ENCODE measurements around the gene NEURL1. TPM values are rescaled to one million over a fixed set of nuclear protein-coding genes. Genes with fewer than 3 reads are reported as not detected.

NEURL1 gene
- total and polyA plus RNA-seq, 2 donors (not counting 1 experiment from before 2014, with no cell fraction given): 0.30 to 0.57 TPM

GRCh38 chr10:103573205-103573487 lies 79.6 kb downstream of the NEURL1 start:
- H2AFZ ChIP-seq (ENCODE audit: insufficient read depth, low read depth, low read length, poor library complexity, severe bottlenecking): no peak overlapping the region
- Mint-ChIP-seq H3K4me1 (no peaks in the 10 kb centered on the region), H3K27me3 (peaks cover 7% of the 10 kb centered on the region), H3K27ac (no peak overlapping the region), H3K4me3 (no peak overlapping the region), H3K9me3 (ENCODE audit: insufficient read depth) (no peaks in the 10 kb centered on the region)
- H3K9ac ChIP-seq (ENCODE audit: low read length): no peak overlapping the region
- ChIA-PET POLR2A (no interaction called here), CTCF (no interaction called here)
- no peak for DNase-seq
- H4K20me1 ChIP-seq (ENCODE audit: control insufficient read depth, insufficient read depth, low read length, poor library complexity, severe bottlenecking): no peaks in the 10 kb centered on the region
- H3K27me3 ChIP-seq (replicated peaks in 1 of 4; ENCODE audit: control extremely low read depth in 1 of 4, control insufficient read depth in 3 of 4, insufficient read depth in 4 of 4, low read length in 3 of 4): no peaks in the 10 kb centered on the region
- no peaks in the 10 kb centered on the region for H3K79me2 ChIP-seq (ENCODE audit: control insufficient read depth, insufficient read depth, low read length)
- intact Hi-C loops (cut with micrococcal nuclease): no loop called here
- TF ChIP-seq EZH2 (IDR thresholded peaks at IDR 0.05; ENCODE audit: borderline replicate concordance, insufficient read depth, low read depth, low read length, poor library complexity, severe bottlenecking): no peak
- TF ChIP-seq CTCF (IDR thresholded peaks at IDR 0.05): no peak
- no peaks in the 10 kb centered on the region for H3K4me1 ChIP-seq (ENCODE audit: control insufficient read depth in 2 of 2, insufficient read depth in 2 of 2, low read length in 2 of 2)
- no peak overlapping the region for H3K4me3 ChIP-seq (ENCODE audit: control extremely low read depth in 1 of 5, extremely low read depth in 1 of 5, insufficient read depth in 1 of 5, low read depth in 2 of 5, low read length in 4 of 5)
- H3K4me2 ChIP-seq (replicated peaks; ENCODE audit: low read depth, low read length, poor library complexity, severe bottlenecking): no peak overlapping the region
- no peaks in the 10 kb centered on the region for H3K9me3 ChIP-seq (ENCODE audit: control extremely low read depth in 1 of 3, control insufficient read depth in 2 of 3, insufficient read depth in 1 of 3, low read length in 2 of 3)
- WGBS (ENCODE audit: insufficient coverage): 93% methylated on average over 6 of the region's 7 CpGs
- H3K27ac ChIP-seq (ENCODE audit: low read length in 2 of 2): no peak overlapping the region
- ATAC-seq (ENCODE audit: low read depth): no peak
- H3K36me3 ChIP-seq (replicated peaks in 1 of 2; ENCODE audit: control extremely low read depth in 1 of 2, control insufficient read depth in 1 of 2, extremely low read depth in 1 of 2, insufficient read depth in 2 of 2, low read length in 1 of 2): no peaks in the 10 kb centered on the region

GRCh38 chr10:103574097-103575061 lies 80.9 kb downstream of the NEURL1 start:
- POLR2A ChIA-PET: no interaction called here
- intact Hi-C loops (cut with micrococcal nuclease): no loop called here
- H3K4me3 ChIP-seq (ENCODE audit: control extremely low read depth in 1 of 5, extremely low read depth in 1 of 5, insufficient read depth in 1 of 5, low read depth in 2 of 5, low read length in 4 of 5): no peak overlapping the region
- no peaks in the 10 kb centered on the region for H3K4me1 ChIP-seq (ENCODE audit: control insufficient read depth in 2 of 2, insufficient read depth in 2 of 2, low read length in 2 of 2)
- Mint-ChIP-seq H3K4me3 (no peak overlapping the region), H3K4me1 (no peaks in the 10 kb centered on the region), H3K9me3 (ENCODE audit: insufficient read depth) (no peaks in the 10 kb centered on the region), H3K27ac (no peak overlapping the region), H3K27me3 (peaks cover 7% of the 10 kb centered on the region)
- H3K36me3 ChIP-seq (replicated peaks in 1 of 2; ENCODE audit: control extremely low read depth in 1 of 2, control insufficient read depth in 1 of 2, extremely low read depth in 1 of 2, insufficient read depth in 2 of 2, low read length in 1 of 2): no peaks in the 10 kb centered on the region
- H3K79me2 ChIP-seq (ENCODE audit: control insufficient read depth, insufficient read depth, low read length): no peaks in the 10 kb centered on the region
- H3K9me3 ChIP-seq (ENCODE audit: control extremely low read depth in 1 of 3, control insufficient read depth in 2 of 3, insufficient read depth in 1 of 3, low read length in 2 of 3): no peaks in the 10 kb centered on the region
- TF ChIP-seq CTCF (IDR thresholded peaks at IDR 0.05) (no peak), EZH2 (IDR thresholded peaks at IDR 0.05; ENCODE audit: borderline replicate concordance, insufficient read depth, low read depth, low read length, poor library complexity, severe bottlenecking) (no peak)
- no peak for ATAC-seq (ENCODE audit: low read depth)
- no peak overlapping the region for H3K27ac ChIP-seq (ENCODE audit: low read length in 2 of 2)
- no peak overlapping the region for H3K9ac ChIP-seq (ENCODE audit: low read length)
- 99% methylated on average over 10 of the region's 16 CpGs for WGBS (ENCODE audit: insufficient coverage)
- H3K27me3 ChIP-seq (replicated peaks in 1 of 4; ENCODE audit: control extremely low read depth in 1 of 4, control insufficient read depth in 3 of 4, insufficient read depth in 4 of 4, low read length in 3 of 4): no peaks in the 10 kb centered on the region
- DNase-seq: no peak
- H3K4me2 ChIP-seq (replicated peaks; ENCODE audit: low read depth, low read length, poor library complexity, severe bottlenecking): no peak overlapping the region
- H2AFZ ChIP-seq (ENCODE audit: insufficient read depth, low read depth, low read length, poor library complexity, severe bottlenecking): no peak overlapping the region
- CTCF ChIA-PET: no interaction called here
- no peaks in the 10 kb centered on the region for H4K20me1 ChIP-seq (ENCODE audit: control insufficient read depth, insufficient read depth, low read length, poor library complexity, severe bottlenecking)
